Calu3 (cell line): Measurements from ENCODE around the gene RDH5. TPM values are rescaled to one million over a fixed set of nuclear protein-coding genes. Genes with fewer than 3 reads are reported as not detected.

Source experiments
- BruUV-seq: library from RNA; stranded (reverse); fragments of 400-500 nt; replicated peaks from 2 replicates; lab custom pipeline; 2021; lab: Mats Ljungman, UMichigan
- CTCF ChIA-PET: fragments of 300-600 bp; sonication (Branson Sonifier 250); formaldehyde crosslinking; loops from one replicate; lab custom pipeline; 2022; ENCODE audit warnings: antibody characterized with exemption; lab: Charles Lee
- DNase-seq: peaks from one replicate; pipeline ENCODE4 v3.0.0; 2022
- H3K27ac Mint-ChIP-seq: one replicate; pipeline ENCODE4 v1.8.0; 2022; ENCODE audit warnings: mixed read lengths; ENCODE audit not compliant: unreplicated experiment
- H3K27me3 Mint-ChIP-seq: one replicate; pipeline ENCODE4 v1.8.0; 2022; ENCODE audit warnings: mixed read lengths; ENCODE audit not compliant: unreplicated experiment
- H3K36me3 Mint-ChIP-seq: one replicate; pipeline ENCODE4 v1.8.0; 2022; ENCODE audit warnings: mild to moderate bottlenecking, moderate library complexity, mixed read lengths; ENCODE audit not compliant: insufficient read depth, unreplicated experiment
- H3K4me1 Mint-ChIP-seq: one replicate; pipeline ENCODE4 v1.8.0; 2022; ENCODE audit warnings: mild to moderate bottlenecking, low read depth, mixed read lengths; ENCODE audit not compliant: unreplicated experiment
- H3K4me3 Mint-ChIP-seq: one replicate; pipeline ENCODE4 v1.8.0; 2022; ENCODE audit warnings: mild to moderate bottlenecking, low read depth, moderate library complexity, mixed read lengths; ENCODE audit not compliant: unreplicated experiment
- H3K9me3 Mint-ChIP-seq: one replicate; pipeline ENCODE4 v1.8.0; 2022; ENCODE audit warnings: low read depth, mixed read lengths; ENCODE audit not compliant: unreplicated experiment
- intact Hi-C: fragments of 100-400 bp; cut with micrococcal nuclease; formaldehyde crosslinking; loops from one replicate; pipeline ENCODE4 v1.10.0; 2022; ENCODE audit not compliant: unreplicated experiment
- total RNA-seq: library from RNA; stranded (reverse); gene quantifications from 2 replicates; pipeline ENCODE4 v1.2.3, GENCODE V29; 2022
- TF ChIP-seq, protein P1 (sequence below): fragments of 200-600 bp; IDR thresholded peaks from one replicate; pipeline ENCODE4 v1.8.0; 2022; ENCODE audit warnings: antibody characterized with exemption; ENCODE audit not compliant: unreplicated experiment

The RDH5 gene
- total RNA-seq, 1 experiment from 2014 or later: 11.2 TPM

DNA sequence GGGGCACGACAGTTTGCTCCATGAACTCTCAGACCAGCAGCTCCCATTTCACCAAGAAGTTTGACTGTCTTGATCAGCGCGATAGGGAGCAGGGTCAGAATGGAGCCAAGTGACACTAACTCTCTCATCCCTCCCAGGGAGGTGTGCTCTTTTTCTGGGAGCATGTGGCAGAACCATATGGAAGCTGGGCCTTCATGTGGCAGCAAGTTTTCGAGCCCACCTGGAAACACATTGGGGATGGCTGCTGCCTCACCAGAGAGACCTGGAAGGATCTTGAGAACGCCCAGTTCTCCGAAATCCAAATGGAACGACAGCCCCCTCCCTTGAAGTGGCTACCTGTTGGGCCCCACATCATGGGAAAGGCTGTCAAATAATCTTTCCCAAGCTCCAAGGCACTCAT, 36.5 kb upstream of the RDH5 start:
- BruUV-seq: no TSS peak
- Mint-ChIP-seq H3K4me3 (no peak overlapping the region), H3K36me3 (peaks cover 30% of the 10 kb centered on the region), H3K27me3 (no peaks in the 10 kb centered on the region), H3K27ac (no peak overlapping the region), H3K4me1 (peaks cover 30% of the 10 kb centered on the region), H3K9me3 (no peaks in the 10 kb centered on the region)
- intact Hi-C loops: loop anchor here (5.0 kb wide), 1 partner anchor 54 kb away; no protein-coding TSS in a partner anchor
- DNase-seq: no peak
- CTCF ChIA-PET: interaction anchor here (0.5 to 2.7 kb wide), 3 partner anchors 27 to 37 kb away, joined by 3 to 76 read pairs (median 4); partner anchors contain the start of gene RDH5
- TF ChIP-seq, protein P1, sequence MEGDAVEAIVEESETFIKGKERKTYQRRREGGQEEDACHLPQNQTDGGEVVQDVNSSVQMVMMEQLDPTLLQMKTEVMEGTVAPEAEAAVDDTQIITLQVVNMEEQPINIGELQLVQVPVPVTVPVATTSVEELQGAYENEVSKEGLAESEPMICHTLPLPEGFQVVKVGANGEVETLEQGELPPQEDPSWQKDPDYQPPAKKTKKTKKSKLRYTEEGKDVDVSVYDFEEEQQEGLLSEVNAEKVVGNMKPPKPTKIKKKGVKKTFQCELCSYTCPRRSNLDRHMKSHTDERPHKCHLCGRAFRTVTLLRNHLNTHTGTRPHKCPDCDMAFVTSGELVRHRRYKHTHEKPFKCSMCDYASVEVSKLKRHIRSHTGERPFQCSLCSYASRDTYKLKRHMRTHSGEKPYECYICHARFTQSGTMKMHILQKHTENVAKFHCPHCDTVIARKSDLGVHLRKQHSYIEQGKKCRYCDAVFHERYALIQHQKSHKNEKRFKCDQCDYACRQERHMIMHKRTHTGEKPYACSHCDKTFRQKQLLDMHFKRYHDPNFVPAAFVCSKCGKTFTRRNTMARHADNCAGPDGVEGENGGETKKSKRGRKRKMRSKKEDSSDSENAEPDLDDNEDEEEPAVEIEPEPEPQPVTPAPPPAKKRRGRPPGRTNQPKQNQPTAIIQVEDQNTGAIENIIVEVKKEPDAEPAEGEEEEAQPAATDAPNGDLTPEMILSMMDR: no peak

- no peak for DNase-seq
- Mint-ChIP-seq H3K4me3 (no peak overlapping the region), H3K27me3 (no peaks in the 10 kb centered on the region), H3K4me1 (peaks cover 30% of the 10 kb centered on the region), H3K36me3 (peaks cover 30% of the 10 kb centered on the region), H3K9me3 (no peaks in the 10 kb centered on the region), H3K27ac (no peak overlapping the region)
- CTCF ChIA-PET: no interaction called here
- TF ChIP-seq, protein P1: no peak
- BruUV-seq: no TSS peak
- intact Hi-C loops: loop anchor here (5.0 kb wide), 1 partner anchor 52 kb away; no protein-coding TSS in a partner anchor
Observed at GRCh38 chr12:55684761-55685370, 35.3 kb upstream of the RDH5 start.

DNA sequence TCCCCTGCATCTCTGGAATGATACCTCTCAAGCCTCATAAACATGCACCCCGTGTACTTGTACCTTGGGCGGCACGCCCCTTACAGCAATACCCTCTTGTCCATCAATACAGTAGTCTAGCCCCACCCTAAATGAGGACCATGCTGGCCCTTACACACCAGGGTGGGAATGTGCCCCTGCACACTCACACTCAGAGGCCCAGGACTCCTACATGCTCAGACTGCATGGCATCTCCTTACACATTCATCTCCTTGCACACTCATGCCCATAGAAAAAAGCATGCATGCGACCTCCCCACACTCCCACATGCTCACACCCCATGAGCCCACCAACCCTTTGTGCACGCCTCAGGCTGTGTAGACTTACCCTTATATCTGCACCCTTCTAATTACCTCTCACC, 34.5 kb upstream of the RDH5 start:
- no TSS peak for BruUV-seq

GRCh38 chr12:55686366-55687010, 33.7 kb upstream of the RDH5 start:
- Mint-ChIP-seq H3K27me3 (no peaks in the 10 kb centered on the region), H3K27ac (no peak overlapping the region), H3K4me3 (no peak overlapping the region), H3K36me3 (peaks cover 26% of the 10 kb centered on the region), H3K9me3 (no peaks in the 10 kb centered on the region), H3K4me1 (peaks cover 20% of the 10 kb centered on the region)
- intact Hi-C loops: no loop called here
- CTCF ChIA-PET: no interaction called here
- TF ChIP-seq, protein P1: no peak
- DNase-seq: no peak
- BruUV-seq: no TSS peak

More for the DNA sequence above, 34.5 kb upstream of the RDH5 start:
- CTCF ChIA-PET: no interaction called here
- Mint-ChIP-seq H3K27me3 (no peaks in the 10 kb centered on the region), H3K36me3 (peaks cover 30% of the 10 kb centered on the region), H3K9me3 (no peaks in the 10 kb centered on the region), H3K4me3 (no peak overlapping the region), H3K27ac (no peak overlapping the region), H3K4me1 (peaks cover 28% of the 10 kb centered on the region)
- intact Hi-C loops: no loop called here
- DNase-seq: no peak
- TF ChIP-seq, protein P1: no peak
